Gastroesophageal sphincter (tissue), 4 donors: ENCODE measurements around the gene ISLR. TPM values are rescaled to one million over a fixed set of nuclear protein-coding genes. Genes with fewer than 3 reads are reported as not detected.
A peak's percentile ranks its signal among the peaks of the same experiment; 100 is the strongest.

Experiments used
- ATAC-seq: fragments of 150-250 bp; one replicate; pipeline ENCODE4 v1.9.1; 2016; ENCODE audit warnings: mild to moderate bottlenecking, moderate library complexity
- H3K27ac ChIP-seq, 4 donors: fragments of 200-600 bp; sonication (generic) in 3 of 4; 1 replicate in 3 of 4; 2 replicates in 1 of 4; pipeline ENCODE4 v1.5.1; 2016 to 2019
- H3K27me3 ChIP-seq: fragments of 200-600 bp; sonication (generic); one replicate; pipeline ENCODE4 v1.5.1; 2019
- H3K36me3 ChIP-seq, 2 donors: fragments of 200-600 bp; sonication (generic); one replicate each; pipeline ENCODE4 v1.5.1; 2019; ENCODE audit warnings: control low read depth in 1 of 2
- H3K4me1 ChIP-seq, 3 donors: fragments of 200-600 bp; sonication (generic); 1 replicate in 2 of 3; 2 replicates in 1 of 3; pipeline ENCODE4 v1.5.1; 2016 to 2019; ENCODE audit warnings: control low read depth in 2 of 3
- H3K4me3 ChIP-seq, 2 donors: fragments of 200-600 bp; sonication (generic); one replicate each; pipeline ENCODE4 v1.5.1; 2019; ENCODE audit warnings: mild to moderate bottlenecking in 1 of 2, moderate library complexity in 1 of 2
- H3K9me3 ChIP-seq, 3 donors: fragments of 200-600 bp; sonication (generic); one replicate each; pipeline ENCODE4 v1.5.1; 2017 to 2019; ENCODE audit warnings: control low read depth in 2 of 3
- EP300 ChIP-seq: sonication (generic); formaldehyde crosslinking; IDR thresholded peaks from one replicate; pipeline ENCODE4 v1.6.1; 2017; ENCODE audit warnings: antibody characterized with exemption, mild to moderate bottlenecking
- POLR2A ChIP-seq, 2 donors: fragments of 450-650 bp; IDR thresholded peaks; one replicate each; pipeline ENCODE4 v1.6.1; 2017; ENCODE audit warnings: antibody characterized with exemption in 2 of 2, mild to moderate bottlenecking in 2 of 2, moderate library complexity in 1 of 2
- POLR2AphosphoS5 ChIP-seq: sonication (generic); formaldehyde crosslinking; IDR thresholded peaks from one replicate; pipeline ENCODE4 v1.6.1; 2017; ENCODE audit warnings: antibody characterized with exemption
- WGBS, 2 donors: methylation state at CpG; one replicate each; pipeline ENCODE4 v1.1.5; 2018; ENCODE audit warnings: low coverage in 1 of 2; 5-methylcytosine and 5-hydroxymethylcytosine counted together
- total RNA-seq, 4 donors: library from RNA; depleted of rRNA; stranded (reverse); fragments of >200 nt; gene quantifications; one replicate each; pipeline ENCODE4 v1.1.0, GENCODE V29; 2016
- TF ChIP-seq, protein P1 (sequence below), 4 experiments: fragments of 200-600 bp in 2 of 4; fragments of 450-650 bp in 2 of 4; sonication (generic) in 1 of 4; IDR thresholded peaks; one replicate each; pipeline ENCODE4 v1.5.1; 2017 to 2019; ENCODE audit warnings: antibody characterized with exemption in 4 of 4, mild to moderate bottlenecking in 2 of 4, moderate library complexity in 2 of 4

Gene ISLR
- total RNA-seq, 4 donors from 2014 or later, result 52.6 to 152 (median 89.5) TPM

GRCh38 chr15:74200412-74200815 is 26.9 kb downstream of the ISLR start:
- Histone ChIP-seq H3K9me3 (no peaks in the 10 kb centered on the region), H3K27ac (peak overlapping the region in 1 of 4 donors; percentile 40), H3K4me1 (peaks cover 0 to 51% (median 10%) of the 10 kb centered on the region in 3 donors), H3K36me3 (no peaks in the 10 kb centered on the region), H3K27me3 (peaks cover 19% of the 10 kb centered on the region), H3K4me3 (no peak overlapping the region)
- ATAC-seq, result peak; percentile 56
- WGBS, 2 donors, result 0% methylated on average over 1 of the region's 1 CpG; no CpG with 5 or more reads in 1 of the 2 donors
- TF ChIP-seq POLR2AphosphoS5 (no peak), POLR2A (IDR thresholded peaks at IDR 0.05) (no peak), EP300 (no peak)
- TF ChIP-seq, protein P1, sequence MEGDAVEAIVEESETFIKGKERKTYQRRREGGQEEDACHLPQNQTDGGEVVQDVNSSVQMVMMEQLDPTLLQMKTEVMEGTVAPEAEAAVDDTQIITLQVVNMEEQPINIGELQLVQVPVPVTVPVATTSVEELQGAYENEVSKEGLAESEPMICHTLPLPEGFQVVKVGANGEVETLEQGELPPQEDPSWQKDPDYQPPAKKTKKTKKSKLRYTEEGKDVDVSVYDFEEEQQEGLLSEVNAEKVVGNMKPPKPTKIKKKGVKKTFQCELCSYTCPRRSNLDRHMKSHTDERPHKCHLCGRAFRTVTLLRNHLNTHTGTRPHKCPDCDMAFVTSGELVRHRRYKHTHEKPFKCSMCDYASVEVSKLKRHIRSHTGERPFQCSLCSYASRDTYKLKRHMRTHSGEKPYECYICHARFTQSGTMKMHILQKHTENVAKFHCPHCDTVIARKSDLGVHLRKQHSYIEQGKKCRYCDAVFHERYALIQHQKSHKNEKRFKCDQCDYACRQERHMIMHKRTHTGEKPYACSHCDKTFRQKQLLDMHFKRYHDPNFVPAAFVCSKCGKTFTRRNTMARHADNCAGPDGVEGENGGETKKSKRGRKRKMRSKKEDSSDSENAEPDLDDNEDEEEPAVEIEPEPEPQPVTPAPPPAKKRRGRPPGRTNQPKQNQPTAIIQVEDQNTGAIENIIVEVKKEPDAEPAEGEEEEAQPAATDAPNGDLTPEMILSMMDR (IDR thresholded peaks at IDR 0.05), result no peak

- H3K4me3 ChIP-seq, result no peak overlapping the region
- H3K4me1 ChIP-seq, result peaks cover 0 to 48% (median 10%) of the 10 kb centered on the region in 3 donors
- ATAC-seq, result peak; percentile 35
- H3K9me3 ChIP-seq, result no peaks in the 10 kb centered on the region
- TF ChIP-seq POLR2A (IDR thresholded peaks at IDR 0.05), result no peak
- no peak for TF ChIP-seq POLR2AphosphoS5
- no peak for TF ChIP-seq EP300
- TF ChIP-seq, protein P1 (IDR thresholded peaks at IDR 0.05), result no peak
- peaks cover 19% of the 10 kb centered on the region for H3K27me3 ChIP-seq
- WGBS, 2 donors, result no CpG with 5 or more reads among the region's 8 CpGs
- peak overlapping the region in 1 of 4 donors; percentile 40 for H3K27ac ChIP-seq
- no peaks in the 10 kb centered on the region for H3K36me3 ChIP-seq
These were observed 27.4 kb downstream of the ISLR start for GRCh38 chr15:74200871-74201419.

DNA sequence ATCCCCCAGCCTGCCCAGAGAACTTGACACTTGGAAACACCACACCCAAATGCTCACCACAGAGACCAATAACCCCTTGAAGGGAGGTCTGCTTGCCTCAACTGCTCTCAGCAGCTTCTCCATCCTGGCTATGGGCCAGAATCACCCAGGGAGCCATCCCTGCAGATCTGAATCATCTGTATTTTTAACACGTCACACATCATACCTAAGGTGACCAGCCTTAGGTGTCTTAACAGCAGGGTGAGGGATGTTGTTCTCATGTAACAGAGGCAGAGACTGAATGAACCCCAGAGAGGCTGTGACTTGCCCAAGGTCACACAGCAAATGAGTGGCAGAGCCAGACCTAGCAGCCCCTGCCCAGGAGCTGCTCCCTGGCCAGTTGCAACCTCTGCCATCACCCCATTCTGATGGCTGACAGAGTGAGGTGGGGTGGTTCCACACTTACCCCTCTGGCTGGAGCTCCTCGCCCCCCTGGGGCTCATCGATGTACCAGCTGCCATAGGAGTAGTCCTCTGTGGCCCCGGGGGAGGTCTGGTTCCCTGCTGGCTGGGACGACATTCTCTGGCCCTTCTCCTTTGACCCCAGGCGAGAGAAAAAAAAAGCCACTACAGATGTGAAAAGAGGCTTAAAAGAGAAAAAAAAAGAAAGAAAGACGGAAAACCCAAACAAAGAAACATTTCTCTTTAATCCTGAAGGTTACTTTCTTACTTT is 28.4 kb downstream of the ISLR start:
- 43 to 50% methylated on average over 1 of the region's 7 CpGs for WGBS, 2 donors
- H3K27ac ChIP-seq, result peak overlapping the region in 1 of 4 donors; percentile 7
- no peaks in the 10 kb centered on the region for H3K36me3 ChIP-seq
- peaks cover 19% of the 10 kb centered on the region for H3K27me3 ChIP-seq
- no peaks in the 10 kb centered on the region for H3K9me3 ChIP-seq
- H3K4me1 ChIP-seq, result peaks cover 0 to 50% (median 10%) of the 10 kb centered on the region in 3 donors
- no peak for TF ChIP-seq POLR2A (IDR thresholded peaks at IDR 0.05)
- no peak for TF ChIP-seq EP300
- TF ChIP-seq POLR2AphosphoS5, result no peak
- TF ChIP-seq, protein P1 (IDR thresholded peaks at IDR 0.05), result no peak
- ATAC-seq, result no peak
- no peak overlapping the region for H3K4me3 ChIP-seq

GRCh38 chr15:74202452-74203401 is 29.2 kb downstream of the ISLR start, which contains the start of gene STRA6:
STRA6 (minus strand) TSS chr15:74202787; CDS start chr15:74202267, 520 bp downstream.
- no peaks in the 10 kb centered on the region for H3K9me3 ChIP-seq
- peaks cover 0 to 52% (median 10%) of the 10 kb centered on the region in 3 donors for H3K4me1 ChIP-seq
- 34 to 45% methylated on average over 4 to 10 of the region's 26 CpGs for WGBS, 2 donors
- TF ChIP-seq EP300, result no peak
- H3K27ac ChIP-seq, result peak within 1 kb of the TSS in 1 of 4 donors; percentile 7
- no peaks in the 10 kb centered on the region for H3K36me3 ChIP-seq
- H3K27me3 ChIP-seq, result peaks cover 19% of the 10 kb centered on the region
- no peak for ATAC-seq
- H3K4me3 ChIP-seq, result no peak within 1 kb of the TSS

DNA sequence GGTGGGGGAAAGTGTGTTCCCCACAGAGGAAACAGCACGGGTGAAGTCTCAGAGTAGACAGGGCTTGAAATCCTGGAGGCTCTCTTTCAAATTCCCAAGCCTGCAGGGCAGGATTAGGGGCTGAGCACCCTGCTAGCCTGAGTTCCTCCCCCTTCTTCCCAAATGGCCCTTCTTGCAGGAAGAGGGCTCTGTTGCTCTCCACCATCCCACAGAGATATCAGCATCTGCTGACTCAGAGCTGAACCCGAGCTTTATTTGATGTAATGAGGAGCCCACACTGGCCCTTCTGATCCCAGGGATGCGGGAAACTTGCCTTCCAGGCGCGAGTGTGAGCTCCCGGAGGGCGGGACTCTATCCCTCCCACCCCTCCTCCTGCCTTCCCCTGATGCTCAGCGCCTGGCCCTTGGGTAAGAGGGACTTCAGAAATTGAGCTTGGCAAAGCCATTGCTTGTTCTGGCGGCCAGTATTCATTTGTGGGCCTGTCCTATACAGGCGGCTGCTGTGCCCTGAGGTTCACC is 30.5 kb downstream of the ISLR start:
- 71 to 82% methylated on average over 1 of the region's 10 CpGs for WGBS, 2 donors
- ATAC-seq, result peak; percentile 41
- Histone ChIP-seq H3K27me3 (peaks cover 19% of the 10 kb centered on the region), H3K4me3 (no peak overlapping the region), H3K36me3 (no peaks in the 10 kb centered on the region), H3K27ac (no peak overlapping the region), H3K4me1 (peaks cover 0 to 52% (median 10%) of the 10 kb centered on the region in 3 donors), H3K9me3 (no peaks in the 10 kb centered on the region)
- TF ChIP-seq POLR2AphosphoS5 (no peak), POLR2A (IDR thresholded peaks at IDR 0.05) (no peak), EP300 (no peak)
- TF ChIP-seq, protein P1 (IDR thresholded peaks at IDR 0.05), result no peak
